Brain microvascular endothelial cell (primary cell): ENCODE data around the gene GAL.

Source experiments
- DNase-seq: peaks from one replicate; pipeline ENCODE4 v3.0.0-alpha.2; 2020
- H3K27ac ChIP-seq: fragments of 250-450 bp; sonication (Bioruptor Pico); 2 replicates; pipeline ENCODE4 v1.5.1; 2020; ENCODE audit warnings: mild to moderate bottlenecking, moderate library complexity
- H3K27me3 ChIP-seq: fragments of 250-450 bp; sonication (Bioruptor Pico); replicated peaks from 2 replicates; pipeline ENCODE4 v1.5.1; 2020; ENCODE audit warnings: mild to moderate bottlenecking
- H3K36me3 ChIP-seq: fragments of 250-450 bp; sonication (Bioruptor Pico); replicated peaks from 2 replicates; pipeline ENCODE4 v1.5.1; 2020; ENCODE audit warnings: mild to moderate bottlenecking
- H3K4me3 ChIP-seq: 2 replicates; pipeline ENCODE4 v1.5.1; 2011; ENCODE audit warnings: low read depth, mild to moderate bottlenecking, control low read depth, low read length, moderate library complexity
- in situ Hi-C: cut with HindIII; loops from 2 replicates; pipeline ENCODE4 v1.10.0; 2017; ENCODE audit warnings: low sequenced_read_pairs, low pct_ligation_motif_present
- TF ChIP-seq, protein P1 (sequence below): IDR thresholded peaks from 2 replicates; pipeline ENCODE4 v1.5.1; 2011; ENCODE audit warnings: low read depth, mild to moderate bottlenecking, moderate library complexity, low read length, control low read depth, inconsistent platforms; ENCODE audit errors: missing control alignments

The GAL gene

DNA sequence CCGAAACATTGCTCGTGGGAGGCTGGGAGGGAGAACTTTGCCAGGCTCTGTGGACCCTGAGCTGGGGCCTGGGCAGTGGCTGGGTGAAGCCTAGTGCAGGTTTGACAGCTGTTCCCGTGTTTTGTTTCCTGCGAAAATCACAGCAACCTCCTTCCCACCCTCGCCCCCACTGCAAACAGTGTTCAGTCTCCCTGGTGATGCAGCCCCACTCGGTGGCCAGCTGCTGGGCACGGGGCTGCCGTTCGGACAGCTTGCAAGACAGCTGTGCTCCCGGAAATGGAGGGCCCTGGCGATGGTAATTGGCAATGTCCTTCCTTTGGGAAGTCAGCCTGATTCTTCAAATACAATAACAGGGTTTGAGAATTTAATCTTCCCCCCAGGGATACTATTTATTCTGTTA lies 10.4 kb upstream of the GAL start:
- in situ Hi-C loops, result no loop called here
- no peaks in the 10 kb centered on the region for H3K36me3 ChIP-seq
- H3K27me3 ChIP-seq, result no peaks in the 10 kb centered on the region
- no peak for DNase-seq
- H3K4me3 ChIP-seq, result no peak overlapping the region
- TF ChIP-seq, protein P1, sequence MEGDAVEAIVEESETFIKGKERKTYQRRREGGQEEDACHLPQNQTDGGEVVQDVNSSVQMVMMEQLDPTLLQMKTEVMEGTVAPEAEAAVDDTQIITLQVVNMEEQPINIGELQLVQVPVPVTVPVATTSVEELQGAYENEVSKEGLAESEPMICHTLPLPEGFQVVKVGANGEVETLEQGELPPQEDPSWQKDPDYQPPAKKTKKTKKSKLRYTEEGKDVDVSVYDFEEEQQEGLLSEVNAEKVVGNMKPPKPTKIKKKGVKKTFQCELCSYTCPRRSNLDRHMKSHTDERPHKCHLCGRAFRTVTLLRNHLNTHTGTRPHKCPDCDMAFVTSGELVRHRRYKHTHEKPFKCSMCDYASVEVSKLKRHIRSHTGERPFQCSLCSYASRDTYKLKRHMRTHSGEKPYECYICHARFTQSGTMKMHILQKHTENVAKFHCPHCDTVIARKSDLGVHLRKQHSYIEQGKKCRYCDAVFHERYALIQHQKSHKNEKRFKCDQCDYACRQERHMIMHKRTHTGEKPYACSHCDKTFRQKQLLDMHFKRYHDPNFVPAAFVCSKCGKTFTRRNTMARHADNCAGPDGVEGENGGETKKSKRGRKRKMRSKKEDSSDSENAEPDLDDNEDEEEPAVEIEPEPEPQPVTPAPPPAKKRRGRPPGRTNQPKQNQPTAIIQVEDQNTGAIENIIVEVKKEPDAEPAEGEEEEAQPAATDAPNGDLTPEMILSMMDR, result no peak
- H3K27ac ChIP-seq, result no peak overlapping the region

DNA sequence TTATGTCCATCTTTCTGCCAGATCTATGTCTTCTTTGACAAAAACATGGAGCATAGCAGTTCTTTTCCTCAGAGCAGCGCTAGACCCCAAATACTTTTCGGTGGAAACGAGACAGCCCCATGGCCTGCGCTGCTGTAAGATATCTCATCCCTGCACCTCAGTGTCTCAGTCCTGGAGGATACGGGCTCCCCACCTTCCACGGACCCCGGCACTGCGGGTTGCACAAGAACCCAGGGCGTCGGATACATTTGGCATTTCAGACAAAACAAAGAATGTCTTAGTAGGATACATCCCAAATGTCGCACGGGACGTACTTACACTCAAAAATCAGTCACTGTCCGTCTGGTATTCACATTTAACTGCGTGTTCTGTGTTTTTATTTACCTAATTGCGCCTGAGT lies 9.9 kb upstream of the GAL start:
- no peak for DNase-seq
- Histone ChIP-seq H3K27ac (no peak overlapping the region), H3K36me3 (no peaks in the 10 kb centered on the region), H3K4me3 (no peak overlapping the region), H3K27me3 (no peaks in the 10 kb centered on the region)
- in situ Hi-C loops, result no loop called here
- TF ChIP-seq, protein P1, result no peak

DNA sequence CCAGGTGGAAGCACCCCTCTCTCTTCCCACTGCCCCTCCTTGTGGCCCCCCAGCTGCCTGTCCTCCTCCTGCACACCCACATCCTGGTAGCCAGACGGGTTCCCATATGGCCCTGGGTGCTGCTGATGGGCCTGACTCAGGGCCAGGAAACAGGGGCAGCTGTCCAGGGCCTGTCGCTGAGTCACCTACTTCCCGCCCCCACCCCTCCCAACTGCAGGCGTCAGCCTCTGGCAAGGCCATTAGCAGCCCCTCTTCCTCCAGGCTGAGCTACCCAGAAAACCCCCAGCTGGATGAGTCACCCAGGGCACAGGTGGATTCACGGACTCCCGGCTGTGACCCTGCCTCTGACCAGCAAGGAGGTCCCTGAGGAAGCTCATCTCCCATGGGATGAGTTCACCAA lies 6.9 kb upstream of the GAL start:
- in situ Hi-C loops, result no loop called here
- Histone ChIP-seq H3K4me3 (no peak overlapping the region), H3K27me3 (no peaks in the 10 kb centered on the region), H3K36me3 (no peaks in the 10 kb centered on the region), H3K27ac (no peak overlapping the region)
- peak; percentile 51 for DNase-seq
- TF ChIP-seq, protein P1, result peak; percentile 6

DNA sequence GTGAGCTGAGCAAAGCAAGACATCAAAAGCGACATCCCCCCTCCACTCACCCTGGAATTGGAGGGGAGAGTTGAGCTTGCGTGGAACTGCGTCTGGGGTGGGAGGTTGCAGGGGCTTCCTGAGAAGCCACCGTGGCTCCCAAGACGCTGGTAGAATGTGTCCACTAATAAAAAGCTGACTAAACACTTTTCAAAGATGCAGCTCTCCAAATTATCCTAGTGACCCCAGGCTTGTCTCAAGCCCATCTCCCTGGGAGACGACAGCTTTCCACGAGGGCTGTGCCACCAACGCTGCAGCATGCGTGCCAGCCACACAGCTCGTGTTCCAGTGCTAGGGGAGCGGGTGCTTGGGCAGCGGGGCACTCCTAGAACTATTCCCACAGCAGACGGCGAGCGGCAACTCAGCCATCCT lies 6.3 kb upstream of the GAL start:
- TF ChIP-seq, protein P1, result no peak
- Histone ChIP-seq H3K4me3 (no peak overlapping the region), H3K27ac (no peak overlapping the region), H3K27me3 (peaks cover 3% of the 10 kb centered on the region), H3K36me3 (no peaks in the 10 kb centered on the region)
- DNase-seq, result no peak
- in situ Hi-C loops, result no loop called here

DNA sequence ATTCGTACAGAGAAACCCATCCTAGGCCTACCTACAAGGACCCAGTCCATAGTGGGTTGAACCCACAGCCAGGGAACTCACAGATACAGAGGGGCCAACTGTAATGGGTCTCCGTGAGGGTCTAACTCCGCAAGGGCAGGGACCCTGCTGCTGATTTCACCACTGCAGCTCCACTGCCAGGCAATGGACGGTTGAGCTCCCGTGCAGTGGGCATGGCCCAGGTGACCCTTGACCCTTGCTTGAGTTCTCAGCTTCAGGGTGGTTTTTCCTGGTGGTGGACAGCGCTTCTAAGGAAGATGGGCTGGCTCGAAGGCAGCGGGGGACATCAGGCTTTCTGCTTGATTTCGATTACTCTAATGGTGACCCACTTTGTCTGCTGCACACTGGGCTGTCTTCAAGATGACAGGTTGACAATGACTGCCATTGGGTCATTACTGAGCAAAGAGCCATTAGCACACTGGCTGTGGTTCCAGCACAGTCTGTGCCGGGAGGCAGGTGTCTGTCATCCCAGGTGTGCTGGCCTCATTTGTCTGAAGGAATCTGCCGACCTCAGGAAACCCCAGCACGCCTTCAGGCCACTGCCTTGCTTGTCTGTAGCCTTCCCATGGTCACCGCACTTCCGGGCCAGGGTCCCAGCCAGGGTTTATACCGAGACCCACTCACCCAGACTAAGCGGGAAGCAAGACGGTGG lies 3.7 kb upstream of the GAL start:
- Histone ChIP-seq H3K36me3 (no peaks in the 10 kb centered on the region), H3K27ac (no peak overlapping the region), H3K27me3 (peaks cover 29% of the 10 kb centered on the region), H3K4me3 (no peak overlapping the region)
- TF ChIP-seq, protein P1, result no peak
- in situ Hi-C loops, result no loop called here
- DNase-seq, result no peak

DNA sequence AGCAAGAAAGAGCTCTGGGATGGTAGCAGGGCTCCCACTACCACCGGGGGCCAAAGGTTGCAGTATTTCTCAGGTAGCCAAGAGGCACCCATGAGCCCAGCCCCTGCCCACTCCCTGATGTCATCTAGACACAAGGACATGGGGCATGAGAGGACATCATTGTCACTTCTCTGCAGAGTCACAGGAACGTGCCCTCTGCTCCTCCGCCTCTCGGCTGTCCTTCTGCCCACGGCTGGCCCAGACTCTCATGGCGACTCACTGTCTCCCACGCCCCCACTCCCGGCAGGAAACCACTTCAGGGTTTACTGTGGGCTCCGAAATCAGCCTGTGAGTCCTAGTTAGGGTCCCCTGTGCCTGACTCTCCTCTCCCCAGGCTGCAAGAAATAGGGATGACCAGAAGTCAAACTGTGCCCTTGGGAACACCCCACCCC lies 1.8 kb upstream of the GAL start:
- Histone ChIP-seq H3K4me3 (no peak overlapping the region), H3K27ac (no peak overlapping the region), H3K36me3 (no peaks in the 10 kb centered on the region), H3K27me3 (peaks cover 44% of the 10 kb centered on the region)
- DNase-seq, result no peak
- in situ Hi-C loops, result no loop called here
- TF ChIP-seq, protein P1, result no peak
